Measurements from ENCODE around the gene ALDOB.

ALDOB gene

DNA sequence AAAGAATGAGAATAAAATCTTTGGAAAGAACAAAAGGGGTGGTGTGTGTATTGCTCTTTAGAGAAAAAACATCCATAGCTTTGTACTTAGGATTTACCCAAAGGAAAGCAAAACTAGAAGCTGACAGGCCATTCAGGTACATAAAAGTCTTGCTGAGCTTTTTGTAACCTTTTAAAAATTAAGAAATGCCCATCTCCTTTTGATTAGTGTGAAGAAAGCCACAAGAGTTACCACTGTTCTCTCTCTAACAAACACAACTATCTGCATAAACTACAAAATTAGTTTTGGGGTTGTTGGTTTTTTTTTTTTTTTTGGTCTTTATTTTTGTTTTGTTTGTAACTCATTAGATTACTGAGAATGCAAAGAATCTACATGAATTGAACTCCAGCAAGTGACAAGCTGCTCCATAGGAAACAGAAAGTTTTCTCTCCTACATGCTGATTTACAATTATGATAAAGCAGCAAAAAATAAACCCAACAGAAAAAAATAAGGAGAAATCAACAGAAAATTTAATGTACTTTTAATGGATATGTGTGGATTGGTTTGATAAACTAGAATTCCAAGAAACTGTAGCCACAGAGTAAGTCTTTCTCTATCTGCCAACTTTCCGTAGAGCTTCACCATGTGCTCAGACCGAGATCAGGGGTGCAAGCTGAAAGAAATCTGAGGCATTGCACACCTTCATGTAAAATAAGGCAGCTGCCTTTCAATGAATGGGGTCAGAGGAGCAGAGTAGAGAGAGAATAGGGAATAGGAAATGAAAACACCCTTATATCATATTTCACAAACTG is 63.1 kb downstream of the ALDOB start:
- POLR2A ChIA-PET: no interaction called here
- CTCF ChIA-PET: interaction anchor here (0.7 to 7.2 kb wide), 3 partner anchors 16 to 317 kb away, joined by 3 to 38 read pairs (median 5); no protein-coding TSS in a partner anchor
- no peak overlapping the region for H3K4me3 ChIP-seq (ENCODE audit: low read depth, low read length)

GRCh38 chr9:101371813-101372212 is 63.8 kb downstream of the ALDOB start:
- no peak overlapping the region for H3K27ac ChIP-seq (ENCODE audit: extremely low read depth, low read depth, low read length)
- H3K4me1 ChIP-seq (ENCODE audit: control insufficient read depth, insufficient read depth, low read length): no peaks in the 10 kb centered on the region
- CTCF ChIA-PET: interaction anchor here (7.2 kb wide), 1 partner anchor 16 kb away, joined by 38 read pairs; no protein-coding TSS in a partner anchor
- no peaks in the 10 kb centered on the region for H3K36me3 ChIP-seq (ENCODE audit: control insufficient read depth in 2 of 2, insufficient read depth in 1 of 2, low read length in 2 of 2)
- no peaks in the 10 kb centered on the region for H3K9me3 ChIP-seq (ENCODE audit: control insufficient read depth, insufficient read depth, low read depth, low read length)
- H3K4me3 ChIP-seq (ENCODE audit: low read depth, low read length): no peak overlapping the region
- TF ChIP-seq ZNF146 (tag by site-specific recombination; IDR thresholded peaks at IDR 0.05) (peak; percentile 39), ZNF747 (tag by site-specific recombination; IDR thresholded peaks at IDR 0.05) (no peak)
- POLR2A ChIA-PET: no interaction called here

More for the DNA sequence above, 63.1 kb downstream of the ALDOB start:
- Histone ChIP-seq H3K4me1 (ENCODE audit: control insufficient read depth, insufficient read depth, low read length) (no peaks in the 10 kb centered on the region), H3K9me3 (ENCODE audit: control insufficient read depth, insufficient read depth, low read depth, low read length) (no peaks in the 10 kb centered on the region), H3K27ac (ENCODE audit: extremely low read depth, low read depth, low read length) (no peak overlapping the region), H3K36me3 (ENCODE audit: control insufficient read depth in 2 of 2, insufficient read depth in 1 of 2, low read length in 2 of 2) (no peaks in the 10 kb centered on the region)
- TF ChIP-seq ZNF302 (tag by site-specific recombination; IDR thresholded peaks at IDR 0.05; ENCODE audit: low read depth) (no peak), ZNF843 (tag by site-specific recombination; IDR thresholded peaks at IDR 0.05) (no peak), ZNF623 (tag by site-specific recombination; IDR thresholded peaks at IDR 0.05) (no peak), ATF2 (tag by site-specific recombination; IDR thresholded peaks at IDR 0.05; ENCODE audit: low read depth) (no peak), BCL11A (tag by site-specific recombination; IDR thresholded peaks at IDR 0.05; ENCODE audit: low read depth) (no peak), ZNF792 (tag by site-specific recombination; IDR thresholded peaks at IDR 0.05) (no peak), PRDM4 (tag by site-specific recombination; IDR thresholded peaks at IDR 0.05) (no peak), ZNF585B (tag by site-specific recombination; IDR thresholded peaks at IDR 0.05) (no peak), SALL2 (tag by site-specific recombination; IDR thresholded peaks at IDR 0.05; ENCODE audit: borderline replicate concordance) (no peak), ZFP41 (tag by site-specific recombination; IDR thresholded peaks at IDR 0.05; ENCODE audit: borderline replicate concordance) (no peak), ZNF155 (tag by site-specific recombination; IDR thresholded peaks at IDR 0.05) (no peak)
- TF ChIP-seq, protein P1, sequence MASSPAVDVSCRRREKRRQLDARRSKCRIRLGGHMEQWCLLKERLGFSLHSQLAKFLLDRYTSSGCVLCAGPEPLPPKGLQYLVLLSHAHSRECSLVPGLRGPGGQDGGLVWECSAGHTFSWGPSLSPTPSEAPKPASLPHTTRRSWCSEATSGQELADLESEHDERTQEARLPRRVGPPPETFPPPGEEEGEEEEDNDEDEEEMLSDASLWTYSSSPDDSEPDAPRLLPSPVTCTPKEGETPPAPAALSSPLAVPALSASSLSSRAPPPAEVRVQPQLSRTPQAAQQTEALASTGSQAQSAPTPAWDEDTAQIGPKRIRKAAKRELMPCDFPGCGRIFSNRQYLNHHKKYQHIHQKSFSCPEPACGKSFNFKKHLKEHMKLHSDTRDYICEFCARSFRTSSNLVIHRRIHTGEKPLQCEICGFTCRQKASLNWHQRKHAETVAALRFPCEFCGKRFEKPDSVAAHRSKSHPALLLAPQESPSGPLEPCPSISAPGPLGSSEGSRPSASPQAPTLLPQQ (tag by site-specific recombination; IDR thresholded peaks at IDR 0.05): no peak

All from HEK293 (cell line).